Jurkat, Clone E6-1 (cell line): ENCODE data around the gene NEUROD2.

Experiments used
- DNase-seq: peaks from one replicate; pipeline ENCODE4 v3.0.0-alpha.2; 2011; ENCODE audit warnings: low read depth, low spot score
- H3K4me3 ChIP-seq: 2 replicates; pipeline ENCODE4 v1.5.1; 2011; ENCODE audit warnings: mild to moderate bottlenecking, low read length, control low read depth, moderate library complexity

NEUROD2 gene

GRCh38 chr17:39636927-39637736 lies 29.4 kb upstream of the NEUROD2 start, which contains the start of gene STARD3:
Gene STARD3, plus strand, starts transcription at chr17:39637144. Its CDS starts 16,388 bp downstream, at chr17:39653532.
- DNase-seq, result peak; percentile 79
- peak within 1 kb of the TSS; percentile 91 for H3K4me3 ChIP-seq

- H3K4me3 ChIP-seq, result peak overlapping the region; percentile 91
- DNase-seq, result no peak
These were observed 28.8 kb upstream of the NEUROD2 start for GRCh38 chr17:39636587-39636926.

GRCh38 chr17:39635614-39636176 lies 28.0 kb upstream of the NEUROD2 start:
- no peak for DNase-seq
- no peak overlapping the region for H3K4me3 ChIP-seq

- no peak for DNase-seq
- H3K4me3 ChIP-seq, result no peak overlapping the region
These were observed 26.7 kb upstream of the NEUROD2 start for GRCh38 chr17:39634384-39634871.

- no peak overlapping the region for H3K4me3 ChIP-seq
- DNase-seq, result no peak
These were observed 26.0 kb upstream of the NEUROD2 start for GRCh38 chr17:39633570-39634183.

GRCh38 chr17:39632153-39632941 lies 24.6 kb upstream of the NEUROD2 start:
- DNase-seq, result no peak
- H3K4me3 ChIP-seq, result no peak overlapping the region

- DNase-seq, result no peak
- H3K4me3 ChIP-seq, result no peak overlapping the region; the same call in 1 of the 2 replicates
These were observed 23.7 kb upstream of the NEUROD2 start for GRCh38 chr17:39631403-39631802.

GRCh38 chr17:39629898-39630297 lies 22.2 kb upstream of the NEUROD2 start:
- no peak for DNase-seq
- no peak overlapping the region for H3K4me3 ChIP-seq

GRCh38 chr17:39629494-39629880 lies 21.8 kb upstream of the NEUROD2 start:
- DNase-seq, result no peak
- H3K4me3 ChIP-seq, result no peak overlapping the region

GRCh38 chr17:39628655-39629493 lies 21.2 kb upstream of the NEUROD2 start:
- DNase-seq, result no peak
- H3K4me3 ChIP-seq, result no peak overlapping the region

- no peak for DNase-seq
- H3K4me3 ChIP-seq, result no peak overlapping the region
These were observed 20.2 kb upstream of the NEUROD2 start for GRCh38 chr17:39627712-39628516.

GRCh38 chr17:39627047-39627711 lies 19.5 kb upstream of the NEUROD2 start:
- no peak overlapping the region for H3K4me3 ChIP-seq
- no peak for DNase-seq

- DNase-seq, result no peak
These were observed 18.7 kb upstream of the NEUROD2 start, which contains the start of gene PPP1R1B for GRCh38 chr17:39626171-39627046. Gene PPP1R1B, plus strand, starts transcription at chr17:39626952. Its CDS starts 441 bp downstream, at chr17:39627393.

GRCh38 chr17:39625198-39625785 lies 17.6 kb upstream of the NEUROD2 start:
- no peak for DNase-seq
- H3K4me3 ChIP-seq, result no peak overlapping the region

More at GRCh38 chr17:39626171-39627046, 18.7 kb upstream of the NEUROD2 start, which contains the start of gene PPP1R1B:
- H3K4me3 ChIP-seq, result no peak within 1 kb of the TSS

- H3K4me3 ChIP-seq, result no peak overlapping the region
- DNase-seq, result no peak
These were observed 16.6 kb upstream of the NEUROD2 start for GRCh38 chr17:39624313-39624712.
